ENCODE data around the gene FCRL5.
"Not testable (repeated sequence)": the region's sequence is repeated elsewhere in the genome, so short reads cannot be mapped to it uniquely, and the experiment has no call there.

Gene FCRL5
- total RNA-seq = 0 reads per million in 2 donors

DNA sequence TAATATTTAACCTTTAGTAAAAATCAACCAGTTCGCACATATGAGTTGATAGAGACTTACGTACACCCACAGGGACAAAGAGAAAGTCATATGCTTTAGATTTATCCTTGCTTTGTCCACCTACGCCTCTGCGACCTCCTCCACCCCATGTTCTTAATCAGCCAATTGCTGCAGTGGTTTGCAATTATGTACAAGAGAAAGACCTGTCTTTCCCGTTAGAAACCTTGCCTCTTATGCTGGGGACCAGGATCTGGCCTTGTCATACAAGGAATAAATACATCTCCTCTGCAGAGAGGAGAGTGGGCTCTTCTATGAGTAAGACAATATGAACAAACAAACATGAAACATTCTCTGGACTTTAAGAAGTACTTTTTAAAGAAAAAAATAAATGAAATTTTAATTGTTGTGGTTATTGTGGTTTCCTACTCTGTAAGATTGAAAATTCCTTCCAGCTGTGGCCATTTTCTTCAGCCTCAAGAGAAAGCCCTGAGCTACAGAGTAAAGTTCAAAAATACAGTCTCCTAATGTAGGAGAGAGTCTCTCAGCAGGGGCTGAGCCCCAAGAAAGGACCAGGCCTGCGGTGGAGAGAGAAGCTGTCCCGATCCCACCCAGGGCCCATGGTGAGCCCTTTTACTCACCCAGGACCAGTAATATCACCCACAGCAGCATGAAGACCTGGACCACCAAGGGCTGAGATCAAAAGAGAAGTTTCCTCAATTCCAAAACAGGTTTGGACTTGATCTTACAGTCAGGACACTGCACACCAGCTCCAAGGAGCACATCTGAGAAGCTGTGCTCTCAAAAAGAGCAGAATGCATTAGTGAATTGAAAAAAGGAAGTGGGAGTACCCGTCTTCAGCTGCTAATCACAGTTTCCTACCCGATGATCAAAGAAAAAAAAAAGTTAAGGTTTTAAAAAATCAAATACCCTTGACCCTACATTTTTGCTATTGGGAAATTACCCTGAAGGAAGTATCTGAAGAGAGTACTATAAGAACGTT, at the start of gene FCRL5:
TSS of gene FCRL5 (minus strand) at position 822 of the 1,000 bp plus-strand sequence. CDS start at position 669, 153 bp downstream.
- DNase-seq = no peak

DNA sequence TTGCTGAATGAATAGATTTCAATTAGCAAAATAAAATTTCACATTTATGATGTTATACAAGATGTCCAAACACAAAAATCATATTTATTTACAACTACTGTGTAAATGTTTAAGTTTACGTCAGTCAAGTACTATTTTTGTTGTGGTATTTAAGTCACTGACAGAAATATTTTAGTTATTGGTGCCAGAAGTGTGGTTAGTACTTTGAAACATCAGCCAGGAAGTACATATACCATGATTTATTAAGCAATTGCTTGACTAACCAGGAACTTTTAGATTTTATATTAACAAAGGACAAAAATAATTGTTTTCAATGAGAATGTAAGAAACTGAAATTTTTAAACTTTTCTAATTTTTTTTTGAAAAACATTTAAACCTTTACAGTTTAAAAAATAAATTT, 47.9 kb upstream of the FCRL5 start:
- DNase-seq = no peak

DNA sequence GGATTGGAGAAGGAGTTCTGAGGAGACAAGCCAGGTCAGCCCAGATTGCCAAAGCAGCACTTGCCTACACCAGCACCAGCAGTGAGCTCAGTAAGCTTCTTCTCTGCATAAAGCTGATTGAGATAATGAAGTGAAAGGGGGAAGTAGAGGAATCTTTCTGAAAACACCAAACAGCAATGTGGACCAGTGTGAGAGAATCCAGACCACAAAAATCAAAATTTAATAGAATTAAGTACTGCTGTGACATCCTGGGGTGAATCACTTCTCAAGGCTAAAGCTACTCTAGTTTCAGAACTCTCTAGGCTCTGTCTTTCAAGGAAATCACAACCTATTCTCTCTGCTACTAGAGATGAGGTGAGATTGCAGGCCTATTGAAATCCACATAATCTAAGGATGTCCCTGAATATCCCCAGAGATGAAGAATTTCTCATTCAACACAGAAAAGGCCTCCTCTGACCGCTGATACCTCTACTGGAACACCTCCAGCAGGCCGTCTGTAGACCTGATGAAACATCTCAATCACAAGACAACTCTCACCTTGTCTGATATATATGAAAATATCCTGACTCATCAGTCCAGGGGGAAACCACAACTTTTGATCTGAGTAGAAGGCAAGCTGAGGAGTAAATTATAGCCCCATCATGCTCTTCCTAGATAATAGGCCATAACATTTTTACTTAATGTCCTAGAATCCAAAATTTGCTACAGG, 45.8 kb upstream of the FCRL5 start, which contains the start of gene FCRL4:
TSS of gene FCRL4 (minus strand) at position 127 of the 709 bp plus-strand sequence. CDS start 141 bp downstream, outside the sequence.
- no peak for DNase-seq

DNA sequence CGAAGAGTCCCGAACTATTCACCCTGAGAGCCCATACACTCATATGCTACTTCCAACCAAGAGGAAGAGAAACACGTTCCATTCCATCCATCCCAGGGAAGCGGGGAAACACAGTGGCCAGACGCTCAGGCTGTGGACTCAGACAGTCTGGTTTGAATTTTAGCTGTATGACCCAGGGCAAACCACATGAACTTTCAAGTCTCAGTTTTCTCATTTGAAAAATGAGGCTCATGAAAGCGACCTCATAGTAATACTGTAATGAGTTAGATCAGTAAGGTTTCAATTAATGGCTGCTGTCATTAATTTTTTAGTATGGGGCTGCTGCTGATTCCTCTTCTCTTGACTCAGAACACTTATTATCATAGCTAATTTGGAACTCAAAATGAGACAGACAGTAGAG, 44.1 kb upstream of the FCRL5 start:
- DNase-seq = no peak

DNA sequence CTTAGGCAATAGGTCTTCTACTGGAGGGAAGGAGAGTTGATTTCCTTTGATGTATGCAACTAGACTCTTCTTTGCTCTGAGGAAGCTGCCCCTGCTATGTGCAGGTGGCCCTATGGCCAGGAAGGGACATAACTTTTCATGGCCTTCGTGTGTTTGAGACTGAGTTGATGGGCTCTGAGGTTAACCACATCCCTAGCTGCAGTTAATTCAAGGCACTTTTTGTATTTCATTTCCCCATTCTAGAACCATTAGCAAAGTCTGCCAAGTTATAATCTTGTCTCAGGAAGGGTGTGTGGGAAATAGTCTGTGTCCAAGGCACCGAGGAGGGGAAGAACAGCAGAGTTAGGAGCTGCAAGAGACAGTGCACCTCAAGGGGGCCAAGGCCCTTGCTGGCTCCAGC, 43.0 kb upstream of the FCRL5 start:
- DNase-seq = peak in 1 of 5 experiments; percentile 9

DNA sequence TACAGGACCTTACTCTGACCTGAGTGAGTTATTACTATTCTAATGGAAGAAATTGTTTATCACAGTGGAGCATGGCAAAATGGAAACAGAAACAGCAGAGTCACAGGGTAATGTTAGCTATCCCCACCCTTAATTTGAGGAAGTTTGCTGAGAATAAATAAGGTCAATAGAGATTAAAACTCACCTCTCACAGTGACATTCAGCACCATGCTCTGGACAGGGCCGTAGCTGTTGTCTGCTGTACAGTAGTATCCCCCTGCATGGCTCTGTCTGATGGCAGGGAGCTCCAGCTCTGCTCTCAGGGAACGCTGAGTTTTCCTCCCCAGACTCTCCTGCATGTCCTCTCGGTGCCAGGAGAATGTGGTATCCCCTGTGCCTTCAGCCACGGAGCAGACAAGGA, 33.7 kb upstream of the FCRL5 start:
- no peak for DNase-seq

DNA sequence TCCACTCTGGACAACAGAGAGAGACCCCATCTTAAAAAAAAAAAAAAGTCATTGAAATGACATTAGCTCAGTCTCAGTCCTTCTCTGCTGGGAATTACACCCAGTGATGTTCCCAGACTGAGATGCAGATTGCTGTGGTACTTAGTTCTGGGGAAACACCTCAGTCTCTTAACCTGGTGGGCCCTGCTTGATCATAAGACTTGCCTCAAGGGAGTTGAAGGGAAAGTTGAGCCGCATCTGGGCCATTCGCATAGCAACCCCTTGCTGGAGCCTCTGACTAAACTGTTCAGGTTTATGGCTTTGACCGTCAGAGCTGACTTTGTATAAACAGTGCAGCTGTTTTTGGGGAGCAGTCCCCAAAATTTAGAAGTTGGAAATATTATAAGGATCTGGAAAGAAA, 32.2 kb upstream of the FCRL5 start:
- no peak for DNase-seq

DNA sequence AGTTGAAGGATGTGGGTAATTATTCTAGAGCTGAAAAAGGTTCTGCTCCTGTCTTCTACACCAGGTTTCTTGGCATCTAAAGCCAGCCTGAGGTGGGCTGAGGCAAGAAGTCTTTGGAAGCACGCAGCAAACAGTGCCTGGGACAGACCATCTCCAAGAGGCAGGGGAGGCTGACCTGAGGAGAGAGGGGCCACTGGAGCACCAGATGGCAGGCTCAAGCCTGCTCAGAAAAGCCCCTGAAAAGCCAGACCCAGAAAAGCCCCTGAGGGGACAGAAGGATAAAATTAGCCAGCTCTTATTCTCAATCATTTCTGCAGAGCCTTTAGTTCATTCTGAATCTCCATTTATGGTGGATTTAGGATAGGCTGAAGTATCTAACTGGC, 28.5 kb upstream of the FCRL5 start:
- no peak for DNase-seq

DNA sequence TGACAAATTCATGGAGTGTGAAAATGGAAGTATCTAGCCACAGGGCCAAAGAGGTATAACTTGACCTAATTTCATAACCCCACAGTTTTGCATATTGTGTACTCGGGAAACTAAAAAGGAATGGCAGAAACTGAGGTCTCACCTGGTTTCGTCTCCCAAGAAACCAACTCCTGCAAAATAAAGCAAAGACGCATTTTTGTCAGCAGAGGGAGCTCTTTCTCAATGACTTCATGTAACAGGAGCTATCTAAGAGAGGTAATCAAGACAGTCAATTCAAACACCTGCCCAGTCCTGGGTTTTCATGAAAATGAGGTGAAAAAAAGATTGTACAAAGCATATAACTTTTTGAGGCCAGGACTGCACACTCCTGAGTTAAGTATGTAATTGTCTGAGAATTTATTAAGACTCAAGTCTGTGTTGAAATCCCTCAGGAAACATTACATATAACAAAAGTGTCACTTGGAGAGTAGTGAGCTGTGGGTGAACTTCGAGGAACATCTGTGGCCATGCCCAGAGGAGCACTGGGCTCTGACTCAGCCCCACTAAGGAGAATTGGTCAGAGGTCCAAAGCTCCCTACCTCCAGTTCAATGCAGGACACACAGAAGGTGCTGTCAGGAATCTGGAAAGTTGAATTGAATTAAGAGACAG, 28.0 kb upstream of the FCRL5 start:
- peak in 2 of 5 experiments; percentile 22 to 45 for DNase-seq

DNA sequence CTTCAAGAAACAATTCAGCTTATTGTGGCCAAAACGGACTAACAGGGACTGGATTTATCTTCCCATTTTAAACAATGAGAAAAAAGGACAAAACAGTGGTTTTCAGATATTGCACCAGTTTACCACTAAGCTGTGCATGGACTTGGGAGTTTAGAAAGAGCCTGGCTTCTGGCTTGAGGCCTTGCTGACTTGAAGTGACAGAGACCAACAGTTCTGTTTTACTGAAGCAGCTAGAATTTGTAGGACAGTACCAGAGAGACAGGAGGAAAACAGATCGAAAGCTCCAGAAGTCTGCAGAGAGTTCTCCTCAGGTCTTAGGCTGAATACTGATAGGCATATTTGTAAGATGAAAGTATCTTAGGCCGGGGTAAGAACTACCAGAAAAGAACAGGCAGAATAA, 25.1 kb upstream of the FCRL5 start:
- DNase-seq = no peak

DNA sequence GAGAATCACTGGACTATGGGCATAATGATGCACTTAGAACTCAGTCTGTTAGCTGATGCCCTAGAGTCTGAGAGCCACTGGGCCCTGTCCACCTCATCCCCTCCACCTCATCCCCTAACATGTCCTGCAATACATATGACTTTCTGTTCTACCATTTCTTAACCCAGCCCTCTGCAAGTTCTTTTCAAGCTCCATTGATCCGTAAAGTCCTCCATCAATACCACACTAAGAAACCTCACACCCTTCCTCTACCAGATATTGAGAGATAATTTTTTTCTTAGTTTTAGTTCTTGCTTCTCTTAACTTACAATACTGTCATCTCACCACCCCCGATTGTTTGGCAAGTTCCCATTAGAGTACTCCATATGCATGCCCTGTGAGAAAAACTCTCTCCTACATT, 23.4 kb upstream of the FCRL5 start:
- no peak for DNase-seq

DNA sequence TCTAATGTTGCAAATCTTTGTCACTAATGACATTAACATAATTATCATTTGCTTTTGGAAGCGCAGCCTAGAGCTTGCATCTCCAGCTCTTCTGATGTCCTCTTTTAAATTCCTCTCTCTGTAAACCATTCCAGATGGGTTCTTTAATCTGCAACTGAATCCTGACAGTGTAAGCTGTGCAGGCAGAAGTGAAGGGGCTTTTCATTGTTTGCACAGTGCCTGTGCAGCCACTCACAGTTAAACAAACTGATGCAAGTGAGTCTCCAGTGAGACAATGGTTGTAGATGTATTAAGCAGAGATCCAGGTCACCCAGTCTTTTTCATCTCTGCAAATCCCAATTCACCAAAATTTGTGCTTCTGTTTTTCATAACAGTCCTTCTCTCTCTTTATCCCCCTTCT, 22.5 kb upstream of the FCRL5 start:
- no peak for DNase-seq

DNA sequence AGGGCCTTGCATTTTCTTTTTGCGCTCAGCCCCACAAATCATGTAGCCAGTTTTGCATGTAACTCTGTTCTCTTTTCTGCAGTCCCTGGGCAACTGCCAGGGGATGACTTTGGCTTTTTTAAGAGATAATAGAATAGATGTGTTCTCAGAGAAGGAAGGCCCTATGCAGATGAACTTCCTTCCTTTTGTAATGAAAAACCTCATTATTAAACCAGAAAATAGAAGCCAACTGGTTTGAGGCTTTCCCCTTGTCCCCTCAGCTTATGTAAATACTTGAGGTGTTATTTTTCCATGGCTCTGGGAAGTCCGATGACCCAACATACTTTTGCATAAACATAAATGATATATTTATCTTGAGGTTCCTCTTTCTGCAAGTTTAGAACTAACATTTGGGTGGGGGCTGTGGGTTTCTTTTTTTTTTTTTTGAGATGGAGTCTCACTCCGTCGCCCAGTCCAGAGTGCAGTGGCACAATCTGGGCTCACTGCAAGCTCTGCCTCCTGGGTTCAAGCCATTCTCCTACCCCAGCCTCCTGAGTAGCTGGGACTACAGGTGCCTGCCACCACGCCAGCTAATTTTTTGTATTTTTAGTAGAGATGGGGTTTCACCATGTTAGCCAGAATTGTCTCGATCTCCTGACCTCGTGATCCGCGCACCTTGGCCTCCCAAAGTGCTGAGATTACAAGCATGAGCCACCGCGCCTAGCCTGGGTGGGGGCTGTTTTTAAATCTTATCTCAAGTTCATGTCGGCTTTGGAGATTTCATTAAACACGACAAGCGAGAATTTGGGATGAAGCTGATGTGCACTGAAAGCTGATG, 14.4 kb upstream of the FCRL5 start:
- no peak for DNase-seq

DNA sequence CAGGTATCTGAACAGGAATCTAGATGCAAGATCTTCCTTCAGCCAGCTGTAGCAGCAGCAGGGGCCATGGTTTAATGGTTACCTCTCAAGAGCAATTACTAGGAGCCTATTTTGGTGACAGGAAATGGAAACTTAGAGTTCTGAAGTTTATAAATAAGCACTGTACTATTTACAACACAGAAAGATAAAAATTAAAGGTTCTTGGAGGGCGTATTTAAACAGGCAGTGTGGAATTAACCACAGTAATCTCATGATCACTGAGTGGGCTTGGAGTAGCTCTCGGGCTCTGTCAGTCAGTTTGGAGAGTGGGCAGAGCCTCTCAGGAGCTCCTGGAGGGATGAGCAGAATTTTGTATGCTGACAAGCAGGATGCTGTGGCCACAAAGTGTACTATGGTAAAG, 10.2 kb upstream of the FCRL5 start:
- DNase-seq = no peak

DNA sequence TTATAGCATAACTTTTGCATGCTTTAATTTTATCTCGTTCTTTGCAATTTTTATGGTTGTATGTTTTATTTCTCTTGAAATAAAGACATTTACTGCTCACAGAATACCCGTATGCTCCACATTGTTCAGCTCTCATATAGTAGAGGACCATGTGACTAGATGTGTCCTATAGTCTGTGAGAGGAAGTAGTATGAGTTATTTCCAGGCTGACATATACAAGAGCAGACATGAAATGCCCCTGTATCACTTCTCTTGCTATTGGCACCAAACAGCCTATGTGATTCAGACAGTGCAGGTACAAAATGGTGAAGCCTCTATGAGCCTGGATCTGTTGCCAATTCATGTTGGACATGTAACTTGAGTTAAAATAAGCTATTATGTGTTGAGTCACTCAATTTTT, 5.8 kb upstream of the FCRL5 start:
- no peak for DNase-seq

DNA sequence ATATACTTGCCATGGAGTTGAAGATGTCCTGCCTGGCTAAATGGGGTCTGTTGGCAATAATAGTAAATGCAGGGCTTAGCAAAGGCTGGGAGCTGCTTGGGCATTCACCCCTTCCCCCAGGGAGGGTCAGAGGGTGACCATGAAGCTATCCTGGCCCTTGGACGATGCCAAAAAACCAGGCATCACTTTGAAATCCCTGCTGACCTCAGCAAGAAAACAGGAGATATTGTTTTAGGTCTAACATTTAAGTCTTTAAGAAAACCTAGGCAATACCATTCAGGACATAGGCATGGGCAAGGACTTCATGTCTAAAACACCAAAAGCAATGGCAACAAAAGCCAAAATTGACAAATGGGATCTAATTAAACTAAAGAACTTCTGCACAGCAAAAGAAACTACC, 4.2 kb downstream of the FCRL5 start:
- DNase-seq = not testable (repeated sequence)

DNA sequence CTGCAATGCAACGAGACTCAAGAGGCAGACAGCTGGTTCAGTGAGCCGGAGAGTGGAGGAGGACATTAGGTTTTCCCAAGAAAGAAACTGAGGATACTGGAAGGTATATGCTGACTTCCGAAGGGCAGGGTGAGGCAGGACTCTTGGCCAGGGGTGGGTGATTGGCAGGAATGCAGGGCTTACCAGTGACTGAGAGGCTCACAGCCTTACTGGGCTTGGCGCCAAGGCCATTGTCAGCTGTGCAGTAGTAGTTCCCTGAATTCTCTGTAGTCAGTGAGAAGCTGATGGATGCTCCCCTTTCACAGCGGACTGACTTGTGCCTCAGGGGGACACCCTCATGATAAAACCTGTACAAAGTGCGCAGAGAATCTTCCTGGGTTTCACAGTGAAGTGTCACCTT, 9.6 kb downstream of the FCRL5 start:
- DNase-seq = no peak

DNA sequence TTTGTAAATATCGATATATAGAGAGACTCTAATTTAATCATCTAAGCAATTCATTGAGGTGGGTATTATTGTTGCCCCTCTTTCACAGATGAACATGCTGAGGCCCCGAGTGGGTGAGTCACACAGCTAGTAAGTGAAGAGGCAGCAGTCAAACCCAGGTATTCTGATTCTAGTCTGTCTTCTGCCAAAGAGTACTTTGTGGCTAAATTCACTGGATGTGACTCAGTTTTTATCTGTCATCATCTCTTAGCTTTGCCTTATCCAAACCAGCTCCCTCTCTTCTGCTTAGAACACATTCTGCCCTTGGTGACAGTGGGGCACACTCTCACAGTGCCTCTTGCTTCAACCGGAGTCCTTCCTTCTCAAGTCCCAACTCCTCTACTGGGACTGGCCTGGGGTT, 11.5 kb downstream of the FCRL5 start:
- DNase-seq = no peak

DNA sequence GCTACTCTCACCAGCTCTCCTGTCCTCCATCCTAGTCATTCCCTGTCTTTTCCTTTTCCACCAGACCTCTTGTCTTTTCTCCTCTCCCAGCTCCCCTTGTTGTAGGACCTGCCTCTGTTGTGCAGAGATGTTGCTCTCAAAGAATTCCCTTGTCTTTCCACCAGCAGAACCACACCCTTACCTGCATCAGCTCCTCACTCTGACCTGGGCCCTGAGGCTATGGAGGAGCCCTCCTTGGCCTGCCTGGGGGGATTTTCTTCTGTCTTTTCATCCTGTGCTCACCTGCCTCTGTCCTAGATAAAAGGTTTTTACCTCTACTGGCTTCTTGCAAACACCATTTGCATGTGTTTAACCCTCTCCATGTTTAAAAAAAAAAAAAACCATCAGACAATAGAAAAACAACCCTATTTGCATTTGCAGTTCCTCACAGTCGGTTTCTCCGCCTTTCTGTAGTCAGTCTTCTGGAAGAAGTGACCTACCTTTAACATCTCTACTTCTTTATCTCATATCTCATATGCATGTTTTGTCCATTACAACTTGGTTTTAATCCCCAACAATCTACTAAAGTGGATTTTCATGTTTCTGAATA, 12.1 kb downstream of the FCRL5 start:
- DNase-seq = no peak

DNA sequence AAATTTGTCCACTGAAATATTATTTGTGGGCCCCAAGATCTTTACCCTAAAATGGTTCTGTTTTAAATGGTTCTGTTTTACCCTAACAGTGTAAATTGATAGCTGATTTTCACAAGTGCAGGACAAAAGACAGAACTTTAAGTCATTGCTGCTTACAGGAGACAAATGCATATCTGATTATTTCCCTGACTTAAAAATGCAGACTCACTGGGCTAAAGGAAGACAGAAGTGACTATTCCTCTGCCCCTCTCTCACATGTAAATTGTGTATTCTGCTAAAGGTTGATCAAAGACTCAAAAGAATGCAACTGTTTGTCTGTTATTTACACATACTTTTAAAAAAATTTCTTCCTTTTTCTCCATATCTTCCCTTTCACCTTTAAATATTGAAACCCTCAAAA, 12.7 kb downstream of the FCRL5 start:
- DNase-seq = no peak

DNA sequence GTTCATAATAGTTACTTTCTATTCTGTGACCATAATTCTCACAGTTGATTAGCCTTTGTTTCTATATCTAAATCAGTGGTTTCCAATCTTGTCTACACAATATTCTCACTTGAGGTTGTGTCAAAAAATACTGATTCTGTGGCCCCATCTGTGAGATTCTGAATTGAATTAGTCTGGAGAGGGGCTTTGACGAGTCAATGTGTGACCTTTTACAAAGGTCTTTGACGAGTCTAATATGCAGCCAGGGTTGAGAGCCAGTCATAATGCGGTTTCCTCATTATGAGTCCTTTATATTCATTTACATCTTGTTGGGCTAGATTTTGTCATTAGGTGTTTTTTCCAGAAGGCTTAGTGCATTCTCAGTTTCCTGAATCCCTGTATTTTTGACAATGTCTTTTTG, 19.7 kb downstream of the FCRL5 start:
- DNase-seq = no peak

Data from T-helper 2 cell (primary cell).